Right lobe of liver (tissue), 6 donors: Measurements from ENCODE around the gene IREB2. TPM values are rescaled to one million over a fixed set of nuclear protein-coding genes. Genes with fewer than 3 reads are reported as not detected.

Experiments used
- ATAC-seq, 4 donors: fragments of 200-7000 bp; cut with Tn5 transposase; one replicate each; pipeline ENCODE4 v1.9.1; 2020; ENCODE audit warnings: mild to moderate bottlenecking in 4 of 4, moderate library complexity in 4 of 4
- DNase-seq, 3 donors: peaks; one replicate each; pipeline ENCODE4 v3.0.0-alpha.2; 2020
- H3K27ac ChIP-seq, 3 donors: fragments of 200-600 bp; one replicate each; pipeline ENCODE4 v1.8.0; 2022
- H3K27me3 ChIP-seq, 2 donors: fragments of 200-600 bp; one replicate each; pipeline ENCODE4 v1.8.0; 2022
- H3K36me3 ChIP-seq, 4 donors: fragments of 200-600 bp; sonication (generic) in 1 of 4; one replicate each; pipeline versions ENCODE4 v1.5.1 to v1.8.0; 2017 to 2022; ENCODE audit warnings: control low read depth in 1 of 4
- H3K4me1 ChIP-seq, 4 donors: fragments of 200-600 bp; sonication (generic) in 1 of 4; one replicate each; pipeline versions ENCODE4 v1.5.1 to v1.8.0; 2017 to 2022; ENCODE audit warnings: control low read depth in 1 of 4
- H3K4me3 ChIP-seq, 3 donors: fragments of 200-600 bp; one replicate each; pipeline ENCODE4 v1.8.0; 2022
- H3K9me3 ChIP-seq, 4 donors: fragments of 200-600 bp; sonication (generic) in 1 of 4; one replicate each; pipeline versions ENCODE4 v1.5.1 to v1.8.0; 2017 to 2022; ENCODE audit warnings: control low read depth in 1 of 4
- CTCF ChIP-seq, 4 donors: fragments of 200-600 bp in 3 of 4; fragments of 450-650 bp in 1 of 4; IDR thresholded peaks; one replicate each; pipeline versions ENCODE4 v1.5.1 to v1.8.0; 2016 to 2022; ENCODE audit warnings: antibody characterized with exemption in 4 of 4, mild to moderate bottlenecking in 2 of 4
- POLR2A ChIP-seq: fragments of 450-650 bp; IDR thresholded peaks from one replicate; pipeline ENCODE4 v1.6.1; 2017; ENCODE audit warnings: antibody characterized with exemption, mild to moderate bottlenecking
- WGBS: methylation state at CpG from one replicate; pipeline ENCODE4 v1.1.6; 2018; ENCODE audit warnings: low coverage, low lambda C conversion rate; ENCODE audit not compliant: insufficient coverage; ENCODE audit errors: missing lambda C conversion rate; 5-methylcytosine and 5-hydroxymethylcytosine counted together
- intact Hi-C, 2 donors: fragments of 100-400 bp; cut with DNase I; formaldehyde crosslinking; loops; one replicate each; pipeline versions ENCODE4 v1.11.2 to v1.14.1; 2022
- total RNA-seq, 6 experiments: library from RNA; depleted of rRNA in 2 of 6; stranded (reverse); fragments of >200 nt in 2 of 6; fragmentation: NEBNext Ultra II Directional in 3 of 6; extraction: Animal tissue kit (Norgen Biotek cat#: 25700) in 3 of 6; gene quantifications; one replicate each; pipeline versions ENCODE4 v1.1.0 to v1.2.4, GENCODE V29; 2016 to 2023
- donor health status: DM: no; HTN: yes; CAD: no.
- donor health status: DM: no; HTN: no; CAD: no.
- donor health status: DM: no; HTN: no; CAD: no.
- donor health status: DM: no; HTN: yes; CAD: no.
- donor health status: DM: no; HTN: yes; CAD: no.

The IREB2 gene
- total RNA-seq, 6 experiments from 2014 or later = 17.1 to 36.2 (median 25.6) TPM

GRCh38 chr15:78445875-78446274 lies 7.9 kb downstream of the IREB2 start:
- no peak for TF ChIP-seq POLR2A
- TF ChIP-seq CTCF (IDR thresholded peaks at IDR 0.05) = no peak
- intact Hi-C loops = no loop called here
- no peaks in the 10 kb centered on the region for H3K9me3 ChIP-seq
- no peak overlapping the region for H3K4me3 ChIP-seq
- H3K27me3 ChIP-seq = no peaks in the 10 kb centered on the region
- no peak overlapping the region for H3K27ac ChIP-seq
- peaks cover 0 to 16% (median 8%) of the 10 kb centered on the region in 4 donors for H3K36me3 ChIP-seq
- DNase-seq (no peak), ATAC-seq (no peak)
- peaks cover 0 to 34% (median 15%) of the 10 kb centered on the region in 4 donors for H3K4me1 ChIP-seq
- 89% methylated on average over 2 of the region's 2 CpGs for WGBS

GRCh38 chr15:78446551-78446950 lies 8.5 kb downstream of the IREB2 start:
- DNase-seq = no peak
- Histone ChIP-seq H3K36me3 (peaks cover 0 to 16% (median 8%) of the 10 kb centered on the region in 4 donors), H3K4me3 (no peak overlapping the region), H3K27ac (no peak overlapping the region), H3K27me3 (no peaks in the 10 kb centered on the region), H3K9me3 (no peaks in the 10 kb centered on the region), H3K4me1 (peaks cover 0 to 31% (median 15%) of the 10 kb centered on the region in 4 donors)
- intact Hi-C loops = no loop called here
- 100% methylated on average over 1 of the region's 3 CpGs for WGBS
- TF ChIP-seq CTCF (IDR thresholded peaks at IDR 0.05) (no peak), POLR2A (no peak)
- ATAC-seq = peak in 1 of 4 donors; percentile 13

- no peaks in the 10 kb centered on the region for H3K9me3 ChIP-seq
- peak in 2 of 4 donors; percentile 13 to 27 for ATAC-seq
- 48% methylated on average over 3 of the region's 4 CpGs for WGBS
These were observed 10.6 kb downstream of the IREB2 start for GRCh38 chr15:78448441-78449219.

GRCh38 chr15:78449220-78449999 lies 11.4 kb downstream of the IREB2 start:
- TF ChIP-seq CTCF (IDR thresholded peaks at IDR 0.05) = no peak
- no peak for TF ChIP-seq POLR2A
- Histone ChIP-seq H3K36me3 (peaks cover 0 to 3% (median 1%) of the 10 kb centered on the region in 4 donors), H3K4me1 (peaks cover 0 to 30% (median 15%) of the 10 kb centered on the region in 4 donors), H3K4me3 (no peak overlapping the region), H3K27ac (peak overlapping the region in 1 of 3 donors; percentile 7), H3K27me3 (no peaks in the 10 kb centered on the region), H3K9me3 (no peaks in the 10 kb centered on the region)
- 42% methylated on average over 8 of the region's 8 CpGs for whole genome bisulfite sequencing
- intact Hi-C loops = no loop called here
- ATAC-seq = peak; percentile 44 to 76 (median 52)
- no peak for DNase-seq

More at GRCh38 chr15:78448441-78449219, 10.6 kb downstream of the IREB2 start:
- TF ChIP-seq POLR2A = no peak
- no peak for TF ChIP-seq CTCF (IDR thresholded peaks at IDR 0.05)
- no peak overlapping the region for H3K4me3 ChIP-seq
- DNase-seq = no peak
- peaks cover 0 to 4% (median 1%) of the 10 kb centered on the region in 4 donors for H3K36me3 ChIP-seq
- intact Hi-C loops = no loop called here
- H3K27me3 ChIP-seq = no peaks in the 10 kb centered on the region
- peak overlapping the region in 1 of 3 donors; percentile 7 for H3K27ac ChIP-seq
- H3K4me1 ChIP-seq = peaks cover 0 to 30% (median 15%) of the 10 kb centered on the region in 4 donors
